ENCODE measurements around the gene POC1A.

The POC1A gene

GRCh38 chr3:52149726-52150125, 4.5 kb downstream of the POC1A start:
- peaks cover 9% of the 10 kb centered on the region for H3K4me1 Mint-ChIP-seq (ENCODE audit: low read depth)
- no peaks in the 10 kb centered on the region for H3K9me3 Mint-ChIP-seq
- no peaks in the 10 kb centered on the region for H3K27me3 Mint-ChIP-seq
- no peak overlapping the region for H3K4me3 Mint-ChIP-seq
- H3K27ac Mint-ChIP-seq: no peak overlapping the region
- H3K36me3 Mint-ChIP-seq (ENCODE audit: low read depth): peaks cover 7% of the 10 kb centered on the region

- H3K27me3 Mint-ChIP-seq: no peaks in the 10 kb centered on the region
- H3K4me3 Mint-ChIP-seq: no peak overlapping the region
- H3K36me3 Mint-ChIP-seq (ENCODE audit: low read depth): peaks cover 7% of the 10 kb centered on the region
- H3K4me1 Mint-ChIP-seq (ENCODE audit: low read depth): peaks cover 8% of the 10 kb centered on the region
- H3K9me3 Mint-ChIP-seq: no peaks in the 10 kb centered on the region
- H3K27ac Mint-ChIP-seq: no peak overlapping the region
These were observed 5.2 kb downstream of the POC1A start for GRCh38 chr3:52149021-52149420.

GRCh38 chr3:52147804-52148203, 6.4 kb downstream of the POC1A start:
- no peaks in the 10 kb centered on the region for H3K9me3 Mint-ChIP-seq
- peaks cover 7% of the 10 kb centered on the region for H3K36me3 Mint-ChIP-seq (ENCODE audit: low read depth)
- no peak overlapping the region for H3K4me3 Mint-ChIP-seq
- H3K4me1 Mint-ChIP-seq (ENCODE audit: low read depth): peaks cover 2% of the 10 kb centered on the region
- no peak overlapping the region for H3K27ac Mint-ChIP-seq
- H3K27me3 Mint-ChIP-seq: no peaks in the 10 kb centered on the region

- Mint-ChIP-seq H3K9me3 (no peaks in the 10 kb centered on the region), H3K4me1 (ENCODE audit: low read depth) (no peaks in the 10 kb centered on the region), H3K27ac (no peak overlapping the region), H3K36me3 (ENCODE audit: low read depth) (peaks cover 7% of the 10 kb centered on the region), H3K27me3 (no peaks in the 10 kb centered on the region), H3K4me3 (no peak overlapping the region)
These were observed 7.4 kb downstream of the POC1A start for GRCh38 chr3:52146811-52147210.

GRCh38 chr3:52146189-52146588, 8.0 kb downstream of the POC1A start:
- H3K27ac Mint-ChIP-seq: no peak overlapping the region
- no peaks in the 10 kb centered on the region for H3K4me1 Mint-ChIP-seq (ENCODE audit: low read depth)
- no peaks in the 10 kb centered on the region for H3K9me3 Mint-ChIP-seq
- no peaks in the 10 kb centered on the region for H3K27me3 Mint-ChIP-seq
- H3K36me3 Mint-ChIP-seq (ENCODE audit: low read depth): peaks cover 7% of the 10 kb centered on the region
- no peak overlapping the region for H3K4me3 Mint-ChIP-seq

GRCh38 chr3:52145736-52146110, 8.5 kb downstream of the POC1A start:
- H3K27ac Mint-ChIP-seq: no peak overlapping the region

GRCh38 chr3:52144796-52145735, 9.2 kb downstream of the POC1A start:
- no peak overlapping the region for H3K27ac Mint-ChIP-seq
- no peaks in the 10 kb centered on the region for H3K4me1 Mint-ChIP-seq (ENCODE audit: low read depth)

More at GRCh38 chr3:52145736-52146110, 8.5 kb downstream of the POC1A start:
- Mint-ChIP-seq H3K36me3 (ENCODE audit: low read depth) (peaks cover 7% of the 10 kb centered on the region), H3K9me3 (no peaks in the 10 kb centered on the region), H3K4me3 (no peak overlapping the region), H3K27me3 (no peaks in the 10 kb centered on the region), H3K4me1 (ENCODE audit: low read depth) (no peaks in the 10 kb centered on the region)

GRCh38 chr3:52144034-52144795, 10.0 kb downstream of the POC1A start:
- no peaks in the 10 kb centered on the region for H3K4me1 Mint-ChIP-seq (ENCODE audit: low read depth)
- no peaks in the 10 kb centered on the region for H3K9me3 Mint-ChIP-seq
- peaks cover 4% of the 10 kb centered on the region for H3K36me3 Mint-ChIP-seq (ENCODE audit: low read depth)
- no peaks in the 10 kb centered on the region for H3K27me3 Mint-ChIP-seq
- H3K27ac Mint-ChIP-seq: no peak overlapping the region
- H3K4me3 Mint-ChIP-seq: no peak overlapping the region

More at GRCh38 chr3:52144796-52145735, 9.2 kb downstream of the POC1A start:
- Mint-ChIP-seq H3K36me3 (ENCODE audit: low read depth) (peaks cover 7% of the 10 kb centered on the region), H3K4me3 (no peak overlapping the region), H3K27me3 (no peaks in the 10 kb centered on the region), H3K9me3 (no peaks in the 10 kb centered on the region)

- Mint-ChIP-seq H3K4me1 (ENCODE audit: low read depth) (no peaks in the 10 kb centered on the region), H3K27me3 (no peaks in the 10 kb centered on the region), H3K9me3 (no peaks in the 10 kb centered on the region), H3K4me3 (no peak overlapping the region), H3K27ac (no peak overlapping the region), H3K36me3 (ENCODE audit: low read depth) (no peaks in the 10 kb centered on the region)
These were observed 10.6 kb downstream of the POC1A start for GRCh38 chr3:52143616-52144015.

GRCh38 chr3:52143156-52143555, 11.1 kb downstream of the POC1A start:
- H3K27me3 Mint-ChIP-seq: no peaks in the 10 kb centered on the region
- H3K27ac Mint-ChIP-seq: no peak overlapping the region

GRCh38 chr3:52141751-52142150, 12.5 kb downstream of the POC1A start:
- Mint-ChIP-seq H3K4me1 (ENCODE audit: low read depth) (no peaks in the 10 kb centered on the region), H3K4me3 (no peak overlapping the region), H3K9me3 (no peaks in the 10 kb centered on the region), H3K36me3 (ENCODE audit: low read depth) (no peaks in the 10 kb centered on the region), H3K27me3 (no peaks in the 10 kb centered on the region), H3K27ac (no peak overlapping the region)

More at GRCh38 chr3:52143156-52143555, 11.1 kb downstream of the POC1A start:
- no peaks in the 10 kb centered on the region for H3K36me3 Mint-ChIP-seq (ENCODE audit: low read depth)
- H3K4me1 Mint-ChIP-seq (ENCODE audit: low read depth): no peaks in the 10 kb centered on the region
- H3K4me3 Mint-ChIP-seq: no peak overlapping the region
- H3K9me3 Mint-ChIP-seq: no peaks in the 10 kb centered on the region

GRCh38 chr3:52140769-52141168, 13.5 kb downstream of the POC1A start:
- H3K27me3 Mint-ChIP-seq: no peaks in the 10 kb centered on the region
- no peaks in the 10 kb centered on the region for H3K4me1 Mint-ChIP-seq (ENCODE audit: low read depth)
- no peak overlapping the region for H3K4me3 Mint-ChIP-seq
- H3K27ac Mint-ChIP-seq: no peak overlapping the region
- H3K36me3 Mint-ChIP-seq (ENCODE audit: low read depth): no peaks in the 10 kb centered on the region
- H3K9me3 Mint-ChIP-seq: no peaks in the 10 kb centered on the region

- H3K4me1 Mint-ChIP-seq (ENCODE audit: low read depth): no peaks in the 10 kb centered on the region
- H3K4me3 Mint-ChIP-seq: no peak overlapping the region
- H3K27me3 Mint-ChIP-seq: no peaks in the 10 kb centered on the region
- H3K36me3 Mint-ChIP-seq (ENCODE audit: low read depth): no peaks in the 10 kb centered on the region
- H3K27ac Mint-ChIP-seq: no peak overlapping the region
- H3K9me3 Mint-ChIP-seq: no peaks in the 10 kb centered on the region
These were observed 14.2 kb downstream of the POC1A start for GRCh38 chr3:52140000-52140399.

- no peaks in the 10 kb centered on the region for H3K36me3 Mint-ChIP-seq (ENCODE audit: low read depth)
- H3K27ac Mint-ChIP-seq: no peak overlapping the region
- H3K4me3 Mint-ChIP-seq: no peak overlapping the region
These were observed 16.9 kb downstream of the POC1A start for GRCh38 chr3:52137311-52137710.

GRCh38 chr3:52136513-52136912, 17.7 kb downstream of the POC1A start:
- H3K4me3 Mint-ChIP-seq: no peak overlapping the region
- no peaks in the 10 kb centered on the region for H3K9me3 Mint-ChIP-seq
- no peak overlapping the region for H3K27ac Mint-ChIP-seq
- no peaks in the 10 kb centered on the region for H3K36me3 Mint-ChIP-seq (ENCODE audit: low read depth)
- no peaks in the 10 kb centered on the region for H3K27me3 Mint-ChIP-seq
- H3K4me1 Mint-ChIP-seq (ENCODE audit: low read depth): peaks cover 3% of the 10 kb centered on the region

More at GRCh38 chr3:52137311-52137710, 16.9 kb downstream of the POC1A start:
- no peaks in the 10 kb centered on the region for H3K27me3 Mint-ChIP-seq
- H3K4me1 Mint-ChIP-seq (ENCODE audit: low read depth): no peaks in the 10 kb centered on the region
- H3K9me3 Mint-ChIP-seq: no peaks in the 10 kb centered on the region
